Esophagus muscularis mucosa (tissue), 4 donors: ENCODE data around the gene IQCH. TPM values are rescaled to one million over a fixed set of nuclear protein-coding genes. Genes with fewer than 3 reads are reported as not detected.

Experiments used
- DNase-seq: peaks from one replicate; pipeline ENCODE4 v3.0.0-alpha.2; 2017; ENCODE audit errors: extremely low spot score
- H3K27ac ChIP-seq, 4 donors: fragments of 200-600 bp; sonication (generic); replicated peaks in 1 of 4; 1 replicate in 3 of 4; 2 replicates in 1 of 4; pipeline ENCODE4 v1.5.1; 2016 to 2019; ENCODE audit warnings: mild to moderate bottlenecking in 1 of 4
- H3K27me3 ChIP-seq, 4 donors: fragments of 200-600 bp; sonication (generic); one replicate each; pipeline versions ENCODE4 v1.5.1 to v1.6.0; 2016 to 2019
- H3K36me3 ChIP-seq, 4 donors: fragments of 200-600 bp; sonication (generic); one replicate each; pipeline ENCODE4 v1.5.1; 2016 to 2019
- H3K4me1 ChIP-seq, 4 donors: fragments of 200-600 bp; sonication (generic); one replicate each; pipeline ENCODE4 v1.5.1; 2016 to 2019
- H3K4me3 ChIP-seq, 4 donors: fragments of 200-600 bp; sonication (generic); 1 replicate in 2 of 4; 2 replicates in 2 of 4; pipeline ENCODE4 v1.5.1; 2016 to 2019; ENCODE audit warnings: mild to moderate bottlenecking in 4 of 4, moderate library complexity in 1 of 4
- H3K9me3 ChIP-seq, 4 donors: fragments of 200-600 bp; sonication (generic); 1 replicate in 3 of 4; 2 replicates in 1 of 4; pipeline ENCODE4 v1.5.1; 2016 to 2019
- EP300 ChIP-seq: sonication (generic); formaldehyde crosslinking; IDR thresholded peaks from one replicate; pipeline ENCODE4 v1.6.1; 2017; ENCODE audit warnings: antibody characterized with exemption
- POLR2A ChIP-seq: fragments of 450-650 bp; IDR thresholded peaks from one replicate; pipeline ENCODE4 v1.6.1; 2017; ENCODE audit warnings: antibody characterized with exemption, moderate library complexity, mild to moderate bottlenecking, low read depth
- POLR2AphosphoS5 ChIP-seq, 2 donors: sonication (generic); formaldehyde crosslinking; IDR thresholded peaks; one replicate each; pipeline ENCODE4 v1.6.1; 2017; ENCODE audit warnings: antibody characterized with exemption in 2 of 2
- WGBS: methylation state at CpG from one replicate; pipeline ENCODE4 v1.1.5; 2018; 5-methylcytosine and 5-hydroxymethylcytosine counted together
- intact Hi-C: fragments of 100-400 bp; cut with DNase I; formaldehyde crosslinking; loops from one replicate; pipeline ENCODE4 v1.15.1; 2023
- total RNA-seq, 4 donors: library from RNA; depleted of rRNA; stranded (reverse); fragments of >200 nt; gene quantifications; one replicate each; pipeline versions ENCODE4 v1.1.0 to v1.2.1, GENCODE V29; 2016
- TF ChIP-seq, protein P1 (sequence below), 3 experiments: fragments of 200-600 bp in 2 of 3; fragments of 450-650 bp in 1 of 3; sonication (generic) in 2 of 3; IDR thresholded peaks; one replicate each; pipeline ENCODE4 v1.5.1; 2017 to 2019; ENCODE audit warnings: antibody characterized with exemption in 3 of 3, mild to moderate bottlenecking in 2 of 3, moderate library complexity in 1 of 3

Gene IQCH
- total RNA-seq, 4 donors from 2014 or later = 0.58 to 2.4 (median 1.2) TPM

DNA sequence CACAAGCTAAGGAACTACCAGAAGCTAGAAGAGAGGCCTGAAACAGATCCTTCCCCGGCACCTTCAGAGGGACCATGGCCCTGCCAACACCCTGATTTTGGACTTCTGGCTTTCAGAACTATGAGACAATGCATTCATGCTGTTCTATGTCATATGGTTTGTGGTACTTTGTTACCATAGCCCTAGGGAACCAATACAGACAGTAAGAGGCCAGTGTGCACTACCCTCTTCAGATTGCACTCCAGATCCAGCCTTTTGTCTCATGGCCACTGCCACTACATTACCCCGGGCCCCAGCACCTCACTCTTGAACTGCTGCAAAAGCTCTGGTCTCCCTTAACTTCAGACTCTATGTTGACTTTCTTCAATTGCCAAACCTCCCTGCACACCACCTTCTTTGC, 24.1 kb upstream of the IQCH start:
- DNase-seq = no peak
- H3K36me3 ChIP-seq = peaks cover 15 to 62% (median 45%) of the 10 kb centered on the region in 4 donors
- 97% methylated on average over 2 of the region's 2 CpGs for WGBS
- no peaks in the 10 kb centered on the region for H3K4me1 ChIP-seq
- H3K27ac ChIP-seq = no peak overlapping the region
- no peaks in the 10 kb centered on the region for H3K27me3 ChIP-seq
- H3K9me3 ChIP-seq = no peaks in the 10 kb centered on the region
- H3K4me3 ChIP-seq = no peak overlapping the region
- intact Hi-C loops = no loop called here
- no peak for TF ChIP-seq POLR2A

DNA sequence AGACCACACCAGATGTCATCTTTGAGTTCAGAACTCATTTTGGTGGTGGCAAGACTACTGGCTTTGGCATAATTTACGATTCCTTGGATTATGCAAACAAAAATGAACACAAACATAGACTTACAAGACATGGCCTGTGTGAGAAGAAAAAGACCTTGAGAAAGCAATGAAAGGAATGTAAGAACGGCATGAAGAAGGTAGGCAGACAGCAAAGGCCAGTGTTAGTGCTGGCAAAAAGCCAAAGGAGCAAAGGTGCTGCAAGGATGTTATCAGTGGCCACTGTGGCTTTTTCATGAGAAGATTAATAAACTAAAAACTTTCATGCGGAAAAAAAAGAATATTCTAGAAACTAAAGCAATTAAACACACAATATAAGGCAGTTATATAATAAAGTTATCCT, 22.0 kb upstream of the IQCH start:
- H3K27me3 ChIP-seq = no peaks in the 10 kb centered on the region
- peaks cover 15 to 65% (median 46%) of the 10 kb centered on the region in 4 donors for H3K36me3 ChIP-seq
- WGBS = 90% methylated on average over 3 of the region's 3 CpGs

DNA sequence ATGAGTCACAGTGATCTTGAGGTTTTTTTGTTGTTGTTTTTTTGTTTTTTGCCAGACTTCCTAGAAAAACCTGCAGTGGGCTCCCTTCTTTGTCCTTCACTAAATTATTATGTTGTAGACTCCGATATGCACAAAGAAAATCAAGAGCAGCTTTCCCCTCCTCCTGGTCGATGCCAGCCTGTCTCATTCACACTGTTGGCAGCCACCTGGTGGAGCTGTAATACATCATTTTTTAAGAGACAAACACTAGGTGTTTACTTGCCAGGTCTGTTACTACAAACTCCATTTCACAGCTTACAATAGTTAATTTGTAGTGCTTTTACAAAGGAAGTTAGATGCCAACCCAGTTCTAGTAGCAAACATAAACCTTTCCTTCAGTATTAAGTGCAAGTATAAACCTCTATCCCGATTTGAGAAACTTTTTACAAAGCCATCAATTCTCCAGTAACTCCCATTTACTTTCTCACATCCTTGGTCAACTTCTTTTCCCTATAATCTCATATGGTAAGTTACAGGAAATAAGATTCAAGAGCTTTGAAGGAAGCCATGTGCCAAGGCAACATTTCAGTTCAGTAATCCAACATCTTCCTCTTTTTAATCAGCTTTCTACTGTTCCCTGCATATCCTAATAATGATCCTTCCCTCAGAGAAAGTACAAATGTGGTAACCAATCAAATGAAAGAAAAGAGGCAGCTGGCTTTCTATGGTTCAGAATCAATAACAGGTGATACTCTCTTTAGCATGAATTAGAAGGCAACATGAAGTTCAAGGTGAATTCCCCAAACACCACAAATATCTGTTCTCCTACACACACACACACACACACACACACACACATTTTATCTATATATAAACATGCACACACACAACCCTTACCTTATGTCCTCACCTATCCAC, 14.1 kb upstream of the IQCH start:
- Histone ChIP-seq H3K9me3 (no peaks in the 10 kb centered on the region), H3K4me1 (peaks cover 0 to 33% (median 17%) of the 10 kb centered on the region in 4 donors), H3K27ac (no peak overlapping the region), H3K36me3 (peaks cover 0 to 4% (median 2%) of the 10 kb centered on the region in 4 donors), H3K27me3 (no peaks in the 10 kb centered on the region), H3K4me3 (no peak overlapping the region)
- TF ChIP-seq, protein P1, sequence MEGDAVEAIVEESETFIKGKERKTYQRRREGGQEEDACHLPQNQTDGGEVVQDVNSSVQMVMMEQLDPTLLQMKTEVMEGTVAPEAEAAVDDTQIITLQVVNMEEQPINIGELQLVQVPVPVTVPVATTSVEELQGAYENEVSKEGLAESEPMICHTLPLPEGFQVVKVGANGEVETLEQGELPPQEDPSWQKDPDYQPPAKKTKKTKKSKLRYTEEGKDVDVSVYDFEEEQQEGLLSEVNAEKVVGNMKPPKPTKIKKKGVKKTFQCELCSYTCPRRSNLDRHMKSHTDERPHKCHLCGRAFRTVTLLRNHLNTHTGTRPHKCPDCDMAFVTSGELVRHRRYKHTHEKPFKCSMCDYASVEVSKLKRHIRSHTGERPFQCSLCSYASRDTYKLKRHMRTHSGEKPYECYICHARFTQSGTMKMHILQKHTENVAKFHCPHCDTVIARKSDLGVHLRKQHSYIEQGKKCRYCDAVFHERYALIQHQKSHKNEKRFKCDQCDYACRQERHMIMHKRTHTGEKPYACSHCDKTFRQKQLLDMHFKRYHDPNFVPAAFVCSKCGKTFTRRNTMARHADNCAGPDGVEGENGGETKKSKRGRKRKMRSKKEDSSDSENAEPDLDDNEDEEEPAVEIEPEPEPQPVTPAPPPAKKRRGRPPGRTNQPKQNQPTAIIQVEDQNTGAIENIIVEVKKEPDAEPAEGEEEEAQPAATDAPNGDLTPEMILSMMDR (IDR thresholded peaks at IDR 0.05) = peak in 1 of 3 experiments; percentile 19
- TF ChIP-seq POLR2AphosphoS5 (IDR thresholded peaks at IDR 0.05) = no peak
- no peak for DNase-seq
- intact Hi-C loops = loop anchor here (10.0 kb wide), 1 partner anchor 194 kb away; no protein-coding TSS in a partner anchor
- WGBS = 67% methylated on average over 3 of the region's 3 CpGs

More for the DNA sequence above, 22.0 kb upstream of the IQCH start:
- H3K4me3 ChIP-seq = no peak overlapping the region
- no peak for TF ChIP-seq POLR2A
- no peak for TF ChIP-seq EP300
- no peak for TF ChIP-seq POLR2AphosphoS5 (IDR thresholded peaks at IDR 0.05)
- TF ChIP-seq, protein P1 (IDR thresholded peaks at IDR 0.05) = no peak
- no peak overlapping the region for H3K27ac ChIP-seq
- no peaks in the 10 kb centered on the region for H3K9me3 ChIP-seq
- H3K4me1 ChIP-seq = no peaks in the 10 kb centered on the region
- DNase-seq = no peak
- intact Hi-C loops = no loop called here

DNA sequence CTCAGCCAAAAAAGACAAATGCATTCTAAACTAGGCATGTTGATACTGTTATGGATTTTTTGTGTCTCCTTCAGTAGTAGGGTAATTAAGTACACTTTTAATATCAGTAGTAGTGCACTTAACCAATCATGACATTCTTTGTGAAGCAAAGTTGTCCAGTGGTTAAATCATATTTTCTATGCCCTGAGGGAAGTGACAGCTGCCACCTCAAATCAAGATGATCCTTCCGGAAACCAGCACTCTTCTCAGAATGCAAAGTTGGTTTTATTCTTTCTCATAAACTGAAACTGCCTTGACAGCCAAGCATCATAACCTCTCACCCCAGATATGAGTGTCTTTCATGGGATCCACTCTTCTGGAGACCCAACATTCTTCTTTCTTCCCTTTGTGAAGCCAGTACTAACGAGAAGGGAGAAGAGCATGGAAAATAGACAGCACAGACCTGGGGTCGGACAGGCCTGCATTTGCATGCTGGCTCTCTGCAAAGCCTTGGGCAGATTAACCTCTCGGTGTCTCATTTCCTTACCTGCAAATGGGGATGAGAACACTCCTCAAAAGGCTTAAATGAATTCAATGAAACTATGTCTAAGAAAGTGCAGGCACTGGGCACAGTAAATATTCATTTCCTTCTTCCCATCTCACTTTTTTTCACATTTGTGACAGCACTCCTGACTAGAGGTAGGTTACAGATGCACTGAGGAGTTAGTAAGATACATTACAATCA, 13.3 kb upstream of the IQCH start:
- no peak for DNase-seq
- Histone ChIP-seq H3K9me3 (no peaks in the 10 kb centered on the region), H3K27me3 (no peaks in the 10 kb centered on the region), H3K27ac (no peak overlapping the region), H3K36me3 (peaks cover 0 to 7% (median 0%) of the 10 kb centered on the region in 4 donors), H3K4me3 (no peak overlapping the region), H3K4me1 (peaks cover 0 to 33% (median 17%) of the 10 kb centered on the region in 4 donors)
- 84% methylated on average over 4 of the region's 4 CpGs for WGBS
- no peak for TF ChIP-seq POLR2A
- TF ChIP-seq POLR2AphosphoS5 (IDR thresholded peaks at IDR 0.05) = no peak
- no peak for TF ChIP-seq EP300
- TF ChIP-seq, protein P1 (IDR thresholded peaks at IDR 0.05) = no peak
- intact Hi-C loops = loop anchor here (10.0 kb wide), 1 partner anchor 194 kb away; no protein-coding TSS in a partner anchor

DNA sequence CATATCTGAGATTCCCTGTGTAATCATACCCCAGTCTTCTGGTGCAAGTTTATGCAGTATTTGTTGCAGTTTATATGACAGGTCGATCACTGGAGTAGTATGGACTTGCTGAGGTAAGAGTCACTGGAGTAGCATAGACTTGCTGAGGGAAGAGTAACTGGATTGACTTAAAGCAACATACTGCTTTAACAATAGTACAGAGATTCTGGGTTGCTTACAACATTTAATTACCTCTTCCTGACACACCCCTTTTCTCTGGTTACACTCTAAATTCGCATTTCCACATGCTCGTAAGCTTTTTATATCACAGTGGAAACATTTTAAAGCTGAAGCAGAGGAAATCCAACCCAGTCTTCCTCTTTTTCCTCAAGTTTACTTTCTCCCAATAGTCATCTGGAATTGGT, 11.9 kb upstream of the IQCH start:
- intact Hi-C loops = loop anchor here (10.0 kb wide), 1 partner anchor 192 kb away; no protein-coding TSS in a partner anchor
- WGBS = 59% methylated on average over 3 of the region's 3 CpGs
- Histone ChIP-seq H3K27me3 (no peaks in the 10 kb centered on the region), H3K9me3 (no peaks in the 10 kb centered on the region), H3K27ac (no peak overlapping the region), H3K4me3 (no peak overlapping the region), H3K4me1 (peaks cover 0 to 33% (median 17%) of the 10 kb centered on the region in 4 donors), H3K36me3 (peaks cover 0 to 7% (median 4%) of the 10 kb centered on the region in 4 donors)
- TF ChIP-seq POLR2AphosphoS5 (IDR thresholded peaks at IDR 0.05) (no peak), EP300 (no peak), POLR2A (no peak)
- TF ChIP-seq, protein P1 (IDR thresholded peaks at IDR 0.05) = no peak
- no peak for DNase-seq
